ENCODE measurements around the gene VDAC1. TPM values are rescaled to one million over a fixed set of nuclear protein-coding genes. Genes with fewer than 3 reads are reported as not detected.

The VDAC1 gene
- total and polyA plus RNA-seq, 2 of the 8 experiments (the other 6 are each of a cell fraction or from before 2014, with no cell fraction given), result 111 to 301 TPM

- TF ChIP-seq CHD7 (IDR thresholded peaks at IDR 0.05; ENCODE audit: insufficient replicate concordance, low read length) (no peak), POLR2A (IDR thresholded peaks at IDR 0.05; ENCODE audit: control extremely low read depth in 1 of 2, low read depth in 2 of 2, low read length in 2 of 2) (no peak), SP2 (IDR thresholded peaks at IDR 0.05; ENCODE audit: low read length) (no peak), ZNF274 (IDR thresholded peaks at IDR 0.05; ENCODE audit: borderline replicate concordance, extremely low read depth, low read length) (no peak), CHD2 (IDR thresholded peaks at IDR 0.05; ENCODE audit: low read length) (no peak), HDAC2 (IDR thresholded peaks at IDR 0.05; ENCODE audit: borderline replicate concordance in 1 of 2, low read depth in 2 of 2, low read length in 2 of 2) (peak; percentile 25 to 78; a peak in 3 of 4 replicates), RAD21 (IDR thresholded peaks at IDR 0.05 in 1 of 2, conservative IDR thresholded peaks at IDR 0.05 in 1 of 2; ENCODE audit: low read depth in 2 of 2, low read length in 2 of 2) (no peak), E2F6 (IDR thresholded peaks at IDR 0.05) (no peak), BRCA1 (IDR thresholded peaks at IDR 0.05; ENCODE audit: low read depth, low read length) (no peak)
Measured at GRCh38 chr5:134046801-134047686, 42.3 kb upstream of the VDAC1 start (continued).

Data from H1 (cell line).